K562 (cell line): ENCODE results near the gene NUDT21. TPM values are rescaled to one million over a fixed set of nuclear protein-coding genes. Genes with fewer than 3 reads are reported as not detected.

Source experiments
- BCL6 ChIP-seq: fragments of 250-450 bp; sonication (Bioruptor Pico); IDR thresholded peaks from 2 replicates; pipeline ENCODE4 v1.4.0; 2020
- CAMTA2 ChIP-seq: fragments of 250-450 bp; sonication (Bioruptor Pico); conservative IDR thresholded peaks from 2 replicates; pipeline ENCODE4 v1.5.1; 2022
- GTF2F1 ChIP-seq: IDR thresholded peaks from 2 replicates; pipeline ENCODE4 v1.6.1; 2011; ENCODE audit warnings: low read depth, low read length, improper control_type of control experiment
- HDAC6 ChIP-seq: IDR thresholded peaks from 2 replicates; pipeline ENCODE4 v1.6.1; 2012; ENCODE audit warnings: low read depth, mild to moderate bottlenecking, control low read depth, inconsistent platforms, low read length, moderate library complexity
- REST ChIP-seq, 2 experiments: fragments of 450-650 bp; formaldehyde crosslinking in 1 of 2; IDR thresholded peaks; 2 replicates each; pipeline versions ENCODE4 v1.4.0 to v1.6.1; 2014 to 2020; ENCODE audit warnings: mild to moderate bottlenecking in 2 of 2, borderline replicate concordance in 1 of 2, low read depth in 1 of 2
- SAP30 ChIP-seq: fragments of 200-600 bp; sonication (generic); IDR thresholded peaks from 2 replicates; pipeline ENCODE4 v1.6.1; 2012; ENCODE audit warnings: borderline replicate concordance, low read depth, mild to moderate bottlenecking, moderate library complexity, low read length, control low read depth, inconsistent platforms; ENCODE audit not compliant: insufficient read depth, poor library complexity, severe bottlenecking
- SNAPC5 ChIP-seq: fragments of 250-450 bp; sonication (Bioruptor Pico); IDR thresholded peaks from 2 replicates; pipeline ENCODE4 v1.8.0; 2021; ENCODE audit warnings: moderate library complexity, mild to moderate bottlenecking, inconsistent platforms
- SP2 ChIP-seq: IDR thresholded peaks from 2 replicates; pipeline ENCODE4 v1.6.1; 2011; ENCODE audit warnings: mild to moderate bottlenecking, low read depth, low read length, moderate library complexity; ENCODE audit not compliant: poor library complexity, severe bottlenecking; ENCODE audit errors: extremely low read depth
- SREBF2 ChIP-seq: sonication (generic); formaldehyde crosslinking; IDR thresholded peaks from 2 replicates; pipeline ENCODE4 v1.4.0; 2020; ENCODE audit warnings: mild to moderate bottlenecking, missing genetic modification reagents
- TARDBP ChIP-seq: fragments of 450-650 bp; IDR thresholded peaks from 2 replicates; pipeline ENCODE4 v1.6.1; 2016
- TRIM28 ChIP-seq: fragments of 450-650 bp; IDR thresholded peaks from 2 replicates; pipeline ENCODE4 v1.6.1; 2017
- ZFP91 ChIP-seq: sonication (generic); formaldehyde crosslinking; IDR thresholded peaks from 2 replicates; pipeline ENCODE4 v1.8.0; 2022; ENCODE audit warnings: mild to moderate bottlenecking, missing genetic modification reagents
- ZNF354B ChIP-seq: fragments of 250-450 bp; sonication (Bioruptor Pico); IDR thresholded peaks from 2 replicates; pipeline ENCODE4 v1.4.0; 2020
- ZNF77 ChIP-seq: fragments of 250-450 bp; sonication (Bioruptor Pico); IDR thresholded peaks from 2 replicates; pipeline ENCODE4 v1.5.0; 2020
- polyA plus RNA-seq, 8 experiments: library from polyadenylated mRNA; depleted of rRNA in 4 of 8; stranded (reverse) in 5 of 8; unstranded in 3 of 8; fragments of >200 nt; fragmentation: Nextera tagmentation in 2 of 8; fragmentation: Illumina TruSeq in 1 of 8; extraction: Ambion mirVana in 2 of 8; extraction: Trizol in 1 of 8; gene quantifications; 2 replicates each; pipeline versions ENCODE4 v1.2.1 to v1.2.3, GENCODE V29; 2011 to 2014; ENCODE audit warnings: inconsistent platforms in 1 of 8, missing spikeins in 1 of 8
- total RNA-seq, 7 experiments: library from RNA; depleted of rRNA in 6 of 7; stranded (reverse); fragments of >200 nt in 6 of 7; fragmentation: Illumina TruSeq in 2 of 7; extraction: Trizol in 2 of 7; gene quantifications; 2 replicates each; pipeline versions ENCODE4 v1.2.1 to v1.2.3, GENCODE V29; 2011 to 2021; ENCODE audit warnings: low replicate concordance in 1 of 7

The NUDT21 gene
- total and polyA plus RNA-seq, 9 of the 15 experiments (the other 6 are each of a cell fraction or from before 2014, with no cell fraction given) = 62.4 to 218 (median 121) TPM

- TF ChIP-seq SAP30 = no peak
- no peak for TF ChIP-seq SREBF2 (CRISPR knock-in tag)
- TF ChIP-seq TARDBP = no peak
- peak; percentile 92; the same call in 1 of the 2 replicates for TF ChIP-seq BCL6
- TF ChIP-seq SNAPC5 (CRISPR knock-in tag) = no peak
- no peak for TF ChIP-seq SP2
- TF ChIP-seq ZNF77 (CRISPR knock-in tag) = no peak
- no peak for TF ChIP-seq ZNF354B
- no peak for TF ChIP-seq ZFP91
- TF ChIP-seq HDAC6 = no peak
- no peak for TF ChIP-seq GTF2F1
- TF ChIP-seq REST (IDR thresholded peaks at IDR 0.05; ENCODE audit: borderline replicate concordance) = no peak
- no peak for TF ChIP-seq REST (CRISPR knock-in tag; IDR thresholded peaks at IDR 0.05; ENCODE audit: low read depth)
- no peak for TF ChIP-seq TRIM28
- no peak for TF ChIP-seq CAMTA2 (CRISPR knock-in tag)
These were observed 11.1 kb upstream of the NUDT21 start (continued) for GRCh38 chr16:56462064-56462796.
